8988T (cell line): Measurements from ENCODE around the gene FBXL13.
"Not testable (repeated sequence)": the region's sequence is repeated elsewhere in the genome, so short reads cannot be mapped to it uniquely, and the experiment has no call there.

ENCODE experiments used
- DNase-seq: peaks from one replicate; pipeline ENCODE4 v3.0.0; 2011

Gene FBXL13

DNA sequence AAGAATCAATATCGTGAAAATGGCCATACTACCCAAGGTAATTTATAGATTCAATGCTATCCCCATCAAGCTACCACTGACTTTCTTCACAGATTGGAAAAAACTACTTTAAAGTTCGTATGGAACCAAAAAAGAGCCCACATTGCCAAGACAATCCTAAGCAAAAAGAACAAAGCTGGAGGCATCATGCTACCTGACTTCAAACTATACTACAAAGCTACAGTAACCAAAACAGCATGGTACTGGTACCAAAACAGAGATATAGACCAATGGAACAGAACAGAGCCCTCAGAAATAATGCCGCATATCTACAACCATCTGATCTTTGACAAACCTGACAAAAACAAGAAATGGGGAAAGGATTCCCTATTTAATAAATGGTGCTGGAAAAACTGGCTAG is 53.7 kb downstream of the FBXL13 start:
- not testable (repeated sequence) for DNase-seq

GRCh38 chr7:103018295-103018694 is 56.3 kb downstream of the FBXL13 start:
- not testable (repeated sequence) for DNase-seq

- no peak for DNase-seq
Measured at GRCh38 chr7:103011650-103012049, 62.9 kb downstream of the FBXL13 start.

- DNase-seq = no peak
Measured at GRCh38 chr7:103010211-103010610, 64.4 kb downstream of the FBXL13 start.

- no peak for DNase-seq
Measured at GRCh38 chr7:103009466-103010185, 65.0 kb downstream of the FBXL13 start.

DNA sequence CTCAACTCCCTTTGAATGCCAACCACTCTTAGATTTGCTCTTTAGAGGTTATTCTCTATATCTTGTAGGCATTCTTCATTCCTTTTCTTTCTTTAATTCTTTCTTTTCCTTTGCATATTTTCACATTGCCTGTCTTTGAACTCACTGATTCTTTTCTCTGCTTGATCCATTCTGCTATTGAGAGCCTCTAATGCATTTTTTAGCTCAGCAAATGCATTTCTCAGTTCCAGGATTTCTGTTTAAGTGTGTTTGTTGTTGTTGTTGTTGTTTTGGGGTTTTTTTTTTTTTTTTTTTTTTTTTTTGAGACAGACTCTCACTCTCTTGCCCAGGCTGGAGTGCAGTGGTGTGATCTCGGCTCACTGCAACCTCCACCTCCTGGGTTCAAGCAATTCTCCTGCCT is 71.6 kb downstream of the FBXL13 start:
- DNase-seq = no peak

DNA sequence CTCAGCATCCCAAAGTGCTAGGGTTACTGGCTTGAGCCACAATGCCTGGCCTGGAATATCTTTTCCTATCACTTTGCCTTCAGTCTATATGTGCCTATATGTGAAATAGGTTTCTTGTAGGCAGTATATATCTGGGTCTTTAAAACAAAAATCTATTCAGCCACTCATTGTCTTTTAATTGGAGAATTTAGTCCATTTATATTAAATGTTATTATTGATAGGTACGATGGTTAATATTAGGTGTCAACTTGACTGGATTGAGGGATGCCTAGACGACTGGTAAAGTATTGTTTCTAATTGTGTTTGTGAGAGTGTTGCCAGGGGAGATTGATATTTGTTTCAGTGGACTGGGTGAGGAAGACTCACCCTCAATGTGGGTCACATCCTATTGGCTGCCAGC is 73.4 kb downstream of the FBXL13 start:
- DNase-seq = no peak

DNA sequence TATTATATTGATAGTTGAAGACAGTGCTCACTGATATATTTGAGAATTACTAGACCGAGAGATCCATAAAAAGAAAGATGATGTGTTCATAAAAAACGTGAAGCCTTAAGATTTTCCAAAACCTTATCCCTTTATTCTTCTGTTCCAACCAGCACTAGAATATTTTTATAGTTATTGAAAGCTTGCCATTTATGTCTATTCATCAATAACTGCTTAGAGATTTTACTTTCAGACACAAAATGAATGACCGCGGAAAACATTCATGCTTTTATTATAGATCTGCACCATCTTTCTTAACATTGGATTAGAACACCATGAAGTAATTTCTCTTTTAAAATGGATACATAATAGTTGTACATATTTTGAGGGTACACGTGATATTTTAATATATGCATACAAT is 77.6 kb downstream of the FBXL13 start:
- no peak for DNase-seq

DNA sequence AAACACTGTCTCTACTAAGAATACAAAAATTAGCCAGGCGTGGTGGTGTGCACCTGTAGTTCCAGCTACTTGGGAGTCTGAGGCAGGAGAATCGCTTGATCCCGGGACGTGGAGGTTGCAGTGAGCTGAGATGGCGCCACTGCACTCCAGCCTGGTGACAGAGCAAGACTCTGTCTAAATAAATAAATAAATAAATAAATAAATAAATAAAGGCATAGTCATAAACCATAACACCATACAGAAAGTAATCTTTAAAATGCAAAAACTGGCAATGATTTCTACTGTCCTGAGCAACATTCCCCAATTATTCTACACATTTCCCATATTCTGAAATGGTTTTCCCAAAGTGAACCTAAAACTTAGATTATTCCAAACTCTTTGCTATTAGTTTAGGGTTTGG is 79.0 kb downstream of the FBXL13 start:
- not testable (repeated sequence) for DNase-seq

DNA sequence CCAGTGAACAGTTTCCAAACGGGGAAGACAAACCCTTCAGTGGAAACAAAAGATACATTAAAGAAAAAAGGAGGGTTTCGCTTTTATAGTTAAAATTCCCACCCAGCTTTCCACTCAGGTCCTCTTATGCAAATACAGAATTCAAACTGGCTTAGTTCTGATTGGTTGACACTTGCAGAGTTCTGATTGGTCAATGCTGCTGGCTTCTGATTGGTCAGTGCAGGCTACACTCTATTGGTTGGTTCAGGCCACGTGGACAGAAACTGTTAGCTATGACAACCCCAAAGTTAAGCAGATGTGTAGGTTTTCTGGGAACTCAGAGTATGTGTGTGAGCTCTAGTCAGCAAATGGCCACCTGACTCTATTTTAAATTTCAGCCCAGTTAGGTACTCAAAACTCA is 80.0 kb downstream of the FBXL13 start:
- no peak for DNase-seq

DNA sequence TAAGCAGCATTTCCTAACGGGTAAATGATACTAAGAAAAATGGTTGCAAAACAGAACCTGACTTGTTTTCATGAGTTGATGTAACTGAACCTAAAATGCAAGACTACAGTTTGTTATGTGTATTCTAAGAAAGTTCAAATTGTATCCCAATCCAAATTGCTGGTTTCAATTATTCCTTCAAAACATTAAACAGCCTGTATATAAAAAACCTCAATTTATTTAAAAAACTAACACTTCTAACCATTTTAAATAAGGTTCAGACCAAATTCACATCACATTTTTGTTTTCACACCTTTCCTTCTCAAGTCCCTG is 80.9 kb downstream of the FBXL13 start:
- DNase-seq = no peak

GRCh38 chr7:102992938-102993717 is 81.5 kb downstream of the FBXL13 start:
- no peak for DNase-seq

- DNase-seq = no peak
Measured at GRCh38 chr7:102992509-102992937, 82.1 kb downstream of the FBXL13 start.

GRCh38 chr7:102991540-102992214 is 82.9 kb downstream of the FBXL13 start:
- DNase-seq = peak; percentile 28

DNA sequence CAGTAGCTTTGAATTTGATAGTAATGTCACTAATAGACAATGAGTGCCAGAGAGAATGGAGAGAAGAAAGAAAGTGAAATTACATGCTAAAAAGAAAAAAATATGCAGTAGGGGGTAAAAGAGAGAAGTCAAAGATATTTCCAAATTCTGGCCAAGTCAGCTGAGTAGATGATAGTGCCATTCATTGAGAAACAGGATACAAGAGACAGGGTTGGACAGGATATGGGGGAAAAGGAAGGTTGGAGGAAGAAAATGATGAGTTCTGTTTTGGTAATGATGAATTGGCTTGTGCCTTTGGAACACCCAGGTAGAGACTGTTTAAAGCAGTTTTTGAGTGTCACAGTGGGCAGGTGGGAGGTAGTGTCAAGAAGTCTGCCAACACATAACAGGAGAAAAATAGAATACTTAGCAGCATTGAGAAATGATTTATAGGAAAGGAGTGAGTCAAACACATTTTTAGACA is 83.5 kb downstream of the FBXL13 start:
- DNase-seq = no peak

GRCh38 chr7:102990642-102991041 is 84.0 kb downstream of the FBXL13 start:
- no peak for DNase-seq

- DNase-seq = no peak
Measured at GRCh38 chr7:102988631-102989560, 85.7 kb downstream of the FBXL13 start.

DNA sequence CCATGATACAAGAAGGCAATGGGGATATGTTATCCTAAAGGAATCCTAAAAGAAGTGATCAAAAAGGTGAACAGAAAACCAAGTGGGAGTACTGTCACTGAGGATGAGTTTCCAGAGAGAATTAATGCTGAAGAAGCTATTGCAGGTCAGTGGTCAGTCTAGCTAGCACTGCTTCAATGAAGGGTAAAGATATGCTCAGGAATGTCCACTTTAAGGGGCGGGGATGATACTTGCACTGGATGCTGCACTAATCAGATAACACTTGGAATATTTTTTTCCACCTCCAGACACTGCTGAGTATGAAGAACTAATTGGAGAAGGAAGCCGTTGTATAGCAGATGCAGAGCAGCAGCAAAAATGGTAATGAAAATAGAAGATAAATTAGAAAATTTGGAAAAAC is 86.5 kb downstream of the FBXL13 start:
- DNase-seq = no peak

DNA sequence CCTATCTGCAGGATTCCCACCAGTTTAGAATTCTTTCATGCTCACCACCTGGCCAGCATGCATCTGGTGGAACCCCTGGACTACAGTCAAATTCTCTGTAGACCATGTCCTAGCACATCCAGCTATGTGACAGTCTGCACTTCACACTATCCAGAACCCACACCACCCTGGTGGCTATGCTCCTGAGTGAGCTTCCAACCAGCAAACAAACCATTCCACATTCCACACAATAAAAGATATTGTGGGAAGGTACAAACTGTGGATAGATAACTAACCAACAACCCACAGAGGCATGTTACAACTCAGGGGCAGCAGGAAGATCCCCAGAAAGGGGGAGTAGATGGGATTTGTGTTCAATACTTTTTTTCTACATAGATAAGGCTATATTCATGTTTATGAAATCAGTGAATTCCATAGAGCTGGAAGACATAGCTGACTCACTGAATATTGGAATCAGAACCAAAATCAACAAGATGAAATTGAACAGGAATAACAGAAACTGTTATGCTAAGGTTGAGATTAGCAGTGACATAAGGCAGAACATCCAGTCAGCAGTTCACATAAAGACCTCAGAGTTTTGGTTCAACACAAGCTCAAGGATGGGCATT is 89.3 kb downstream of the FBXL13 start:
- no peak for DNase-seq

DNA sequence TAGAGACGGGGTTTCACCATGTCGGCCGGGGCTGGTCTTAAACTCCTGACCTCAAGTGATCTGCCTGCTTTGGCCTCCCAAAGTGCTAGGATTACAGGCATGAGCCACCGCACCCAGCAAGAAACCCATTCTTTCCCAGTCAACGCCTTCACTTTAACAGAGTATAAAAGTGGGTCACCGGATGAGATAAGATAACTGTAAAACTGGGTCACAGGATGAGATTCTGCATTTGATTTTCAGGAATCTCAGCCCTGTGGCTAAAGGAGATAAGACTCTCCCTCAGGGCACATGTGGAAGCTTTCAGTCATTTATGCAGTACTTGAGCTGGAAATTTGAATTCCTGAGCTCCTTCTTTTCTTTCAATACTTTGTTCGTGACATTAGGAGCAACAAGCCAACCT is 91.0 kb downstream of the FBXL13 start:
- no peak for DNase-seq

DNA sequence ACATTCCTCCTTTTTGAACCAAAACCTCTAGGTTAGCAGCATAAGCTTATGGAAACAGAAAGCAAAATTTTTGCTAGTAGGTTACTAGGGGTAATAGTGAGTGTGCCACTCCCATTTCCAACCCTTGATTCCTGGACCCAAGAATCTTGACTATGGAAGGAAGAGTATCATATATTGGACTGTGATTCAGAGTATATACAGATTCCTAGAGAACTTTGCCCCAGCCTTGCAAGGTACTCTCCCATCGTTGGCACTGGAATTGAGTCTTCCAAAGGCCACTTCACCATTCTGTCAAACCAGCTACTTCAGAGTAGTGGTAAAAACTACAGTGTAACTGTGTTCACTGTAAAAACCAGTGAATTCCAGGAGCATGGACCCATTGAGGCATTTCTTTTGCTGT is 92.4 kb downstream of the FBXL13 start:
- DNase-seq = no peak

DNA sequence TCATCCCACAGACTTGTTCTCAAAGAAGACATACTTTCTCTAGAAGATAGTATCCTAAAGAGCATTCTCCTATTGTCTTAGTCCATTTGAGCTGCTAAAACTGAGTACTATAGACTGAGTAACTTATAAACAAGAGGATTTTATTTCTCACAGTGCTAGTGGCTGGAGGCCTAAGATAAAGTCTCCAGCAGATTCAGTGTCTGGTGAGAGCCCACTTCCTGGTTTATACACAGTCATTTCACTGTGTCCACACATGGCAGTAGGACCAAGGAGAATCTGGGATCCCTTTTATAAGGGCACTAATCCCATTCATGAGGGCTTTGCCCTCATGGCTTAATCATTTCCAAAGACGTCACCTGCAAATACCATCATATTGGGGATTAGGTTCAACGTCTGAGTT is 93.1 kb downstream of the FBXL13 start:
- DNase-seq = no peak
